MCF 10A (cell line): Measurements from ENCODE around the gene VSIG10L2. TPM values are rescaled to one million over a fixed set of nuclear protein-coding genes. Genes with fewer than 3 reads are reported as not detected.
A peak's percentile ranks its signal among the peaks of the same experiment; 100 is the strongest.

Source experiments
- BruUV-seq: library from RNA; stranded (reverse); fragments of 400-500 nt; replicated peaks from 2 replicates; lab custom pipeline; 2021; lab: Mats Ljungman, UMichigan
- CTCF ChIA-PET: fragments of 300-600 bp; sonication (Branson Sonifier 250); formaldehyde crosslinking; extraction: SDS; loops from one replicate; lab custom pipeline; 2021; ENCODE audit warnings: antibody characterized with exemption, inconsistent platforms; lab: Yijun Ruan, JAX
- POLR2A ChIA-PET: fragments of 300-600, 350-650 bp; sonication (Branson Sonifier 250); formaldehyde crosslinking; extraction: SDS; loops from one replicate; lab custom pipeline; 2020; ENCODE audit warnings: antibody characterized with exemption, inconsistent platforms; lab: Yijun Ruan, JAX
- DNase-seq: peaks from one replicate; pipeline ENCODE4 v3.0.0-alpha.2; 2018; ENCODE audit not compliant: unreplicated experiment
- H3K27ac Mint-ChIP-seq: one replicate; pipeline ENCODE4 v1.8.0; 2022; ENCODE audit warnings: mild to moderate bottlenecking, low read depth, mixed read lengths; ENCODE audit not compliant: unreplicated experiment
- H3K27me3 Mint-ChIP-seq: one replicate; pipeline ENCODE4 v1.8.0; 2022; ENCODE audit warnings: mixed read lengths; ENCODE audit not compliant: insufficient read depth, unreplicated experiment
- H3K36me3 Mint-ChIP-seq: one replicate; pipeline ENCODE4 v1.8.0; 2022; ENCODE audit warnings: mild to moderate bottlenecking, moderate library complexity, mixed read lengths; ENCODE audit not compliant: insufficient read depth, unreplicated experiment
- H3K4me1 Mint-ChIP-seq: one replicate; pipeline ENCODE4 v1.8.0; 2022; ENCODE audit warnings: mixed read lengths; ENCODE audit not compliant: insufficient read depth, unreplicated experiment
- H3K4me3 Mint-ChIP-seq: one replicate; pipeline ENCODE4 v1.8.0; 2022; ENCODE audit warnings: mild to moderate bottlenecking, moderate library complexity, mixed read lengths; ENCODE audit not compliant: unreplicated experiment
- H3K9me3 Mint-ChIP-seq: one replicate; pipeline ENCODE4 v1.8.0; 2022; ENCODE audit warnings: mixed read lengths; ENCODE audit not compliant: unreplicated experiment
- intact Hi-C: fragments of 100-400 bp; cut with micrococcal nuclease; formaldehyde crosslinking; loops from 2 replicates; pipeline ENCODE4 v1.14.1; 2022
- total RNA-seq: library from RNA; stranded (reverse); gene quantifications from 2 replicates; pipeline ENCODE4 v1.2.3, GENCODE V29; 2022
- TF ChIP-seq, protein P1 (sequence below): fragments of 200-600 bp; IDR thresholded peaks from one replicate; pipeline ENCODE4 v1.8.0; 2022; ENCODE audit warnings: antibody characterized with exemption, mild to moderate bottlenecking; ENCODE audit not compliant: unreplicated experiment

The VSIG10L2 gene
- total RNA-seq, 1 experiment from 2014 or later, result not detected

DNA sequence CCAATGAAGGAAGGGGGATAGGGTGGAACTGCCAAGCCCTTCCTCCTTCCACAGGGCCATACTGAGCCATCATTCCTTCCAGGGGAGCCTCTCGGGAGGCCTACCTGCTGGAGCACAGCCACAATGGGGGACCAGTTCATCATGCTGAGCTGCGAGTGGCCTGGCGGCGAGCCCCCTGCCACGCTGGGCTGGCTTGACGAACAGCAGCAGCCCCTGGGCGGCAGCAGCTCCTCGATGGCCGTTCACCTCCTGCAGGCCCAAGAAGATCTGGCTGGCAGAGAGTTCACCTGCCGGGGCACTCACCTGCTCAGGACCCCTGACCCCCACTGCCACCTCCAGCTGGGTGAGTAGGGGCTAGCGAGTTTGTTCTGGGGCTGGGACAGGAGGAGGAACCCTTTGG, 5.9 kb downstream of the VSIG10L2 start:
- no peak for DNase-seq
- Mint-ChIP-seq H3K27ac (no peak overlapping the region), H3K9me3 (no peaks in the 10 kb centered on the region), H3K4me3 (no peak overlapping the region), H3K4me1 (peaks cover 12% of the 10 kb centered on the region), H3K27me3 (no peaks in the 10 kb centered on the region), H3K36me3 (no peaks in the 10 kb centered on the region)
- intact Hi-C loops, result no loop called here
- ChIA-PET POLR2A (no interaction called here), CTCF (interaction anchor here (0.6 to 3.1 kb wide), 6 partner anchors 9 to 242 kb away, joined by 4 to 13 read pairs (median 5); no protein-coding TSS in a partner anchor)
- BruUV-seq, result no TSS peak
- TF ChIP-seq, protein P1, sequence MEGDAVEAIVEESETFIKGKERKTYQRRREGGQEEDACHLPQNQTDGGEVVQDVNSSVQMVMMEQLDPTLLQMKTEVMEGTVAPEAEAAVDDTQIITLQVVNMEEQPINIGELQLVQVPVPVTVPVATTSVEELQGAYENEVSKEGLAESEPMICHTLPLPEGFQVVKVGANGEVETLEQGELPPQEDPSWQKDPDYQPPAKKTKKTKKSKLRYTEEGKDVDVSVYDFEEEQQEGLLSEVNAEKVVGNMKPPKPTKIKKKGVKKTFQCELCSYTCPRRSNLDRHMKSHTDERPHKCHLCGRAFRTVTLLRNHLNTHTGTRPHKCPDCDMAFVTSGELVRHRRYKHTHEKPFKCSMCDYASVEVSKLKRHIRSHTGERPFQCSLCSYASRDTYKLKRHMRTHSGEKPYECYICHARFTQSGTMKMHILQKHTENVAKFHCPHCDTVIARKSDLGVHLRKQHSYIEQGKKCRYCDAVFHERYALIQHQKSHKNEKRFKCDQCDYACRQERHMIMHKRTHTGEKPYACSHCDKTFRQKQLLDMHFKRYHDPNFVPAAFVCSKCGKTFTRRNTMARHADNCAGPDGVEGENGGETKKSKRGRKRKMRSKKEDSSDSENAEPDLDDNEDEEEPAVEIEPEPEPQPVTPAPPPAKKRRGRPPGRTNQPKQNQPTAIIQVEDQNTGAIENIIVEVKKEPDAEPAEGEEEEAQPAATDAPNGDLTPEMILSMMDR, result no peak

DNA sequence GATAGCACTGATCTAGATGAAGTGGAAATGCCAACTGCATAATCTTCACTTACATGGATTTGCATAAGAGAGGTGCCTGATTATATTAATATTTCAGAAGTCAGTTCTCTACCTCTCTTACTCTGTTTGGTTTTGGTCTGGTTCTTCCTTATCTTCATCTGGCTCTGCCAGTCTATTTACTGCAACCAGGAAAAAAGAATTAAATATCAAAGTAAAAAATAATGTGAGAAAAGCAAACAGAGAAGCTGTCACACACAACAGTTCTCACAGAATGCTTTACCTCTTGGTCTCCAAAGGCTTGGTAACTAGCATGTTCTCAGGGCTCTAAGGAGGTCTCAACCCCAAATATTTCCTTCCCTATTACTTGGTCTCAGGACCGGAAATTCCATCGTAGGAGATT, 6.7 kb downstream of the VSIG10L2 start:
- Mint-ChIP-seq H3K36me3 (no peaks in the 10 kb centered on the region), H3K27ac (no peak overlapping the region), H3K4me1 (peaks cover 12% of the 10 kb centered on the region), H3K27me3 (no peaks in the 10 kb centered on the region), H3K9me3 (no peaks in the 10 kb centered on the region), H3K4me3 (no peak overlapping the region)
- ChIA-PET CTCF (interaction anchor here (0.6 to 3.1 kb wide), 6 partner anchors 11 to 241 kb away, joined by 3 to 13 read pairs (median 4); no protein-coding TSS in a partner anchor), POLR2A (interaction anchor here (1.3 kb wide), 2 partner anchors 18 to 24 kb away, joined by 3 to 6 read pairs; no protein-coding TSS in a partner anchor)
- BruUV-seq, result no TSS peak
- intact Hi-C loops, result no loop called here
- TF ChIP-seq, protein P1, result no peak
- DNase-seq, result no peak

DNA sequence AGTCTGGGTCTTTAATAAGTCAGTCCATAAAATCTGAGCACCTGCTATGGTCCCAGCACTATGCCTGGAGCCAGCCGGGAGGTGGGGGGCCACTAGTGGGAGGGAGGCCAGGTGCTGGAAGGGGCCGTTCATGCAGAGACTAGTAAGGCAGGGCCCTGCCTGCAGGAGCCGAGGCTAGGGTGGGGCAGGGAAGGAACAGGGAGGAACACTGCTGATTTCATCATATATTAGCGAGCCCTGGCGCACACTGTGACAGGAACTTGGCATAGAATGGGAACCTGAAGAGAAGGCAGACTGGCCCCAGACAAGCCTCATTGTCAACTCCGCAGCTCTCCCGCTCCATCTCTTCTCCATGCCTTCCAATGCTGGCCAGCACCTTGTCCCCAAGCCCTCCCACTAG, 7.1 kb downstream of the VSIG10L2 start:
- no peak overlapping the region for H3K27ac Mint-ChIP-seq
- BruUV-seq, result no TSS peak
- intact Hi-C loops, result no loop called here
- CTCF ChIA-PET, result interaction anchor here (0.6 to 2.4 kb wide), 4 partner anchors 11 to 108 kb away, joined by 3 to 12 read pairs (median 5); no protein-coding TSS in a partner anchor
- no peak overlapping the region for H3K4me3 Mint-ChIP-seq
- no peaks in the 10 kb centered on the region for H3K27me3 Mint-ChIP-seq
- no peaks in the 10 kb centered on the region for H3K9me3 Mint-ChIP-seq
- no peaks in the 10 kb centered on the region for H3K36me3 Mint-ChIP-seq
- POLR2A ChIA-PET, result interaction anchor here (1.3 kb wide), 2 partner anchors 18 to 23 kb away, joined by 3 to 6 read pairs; no protein-coding TSS in a partner anchor
- H3K4me1 Mint-ChIP-seq, result peaks cover 12% of the 10 kb centered on the region
- TF ChIP-seq, protein P1, result no peak
- peak; percentile 48 for DNase-seq

DNA sequence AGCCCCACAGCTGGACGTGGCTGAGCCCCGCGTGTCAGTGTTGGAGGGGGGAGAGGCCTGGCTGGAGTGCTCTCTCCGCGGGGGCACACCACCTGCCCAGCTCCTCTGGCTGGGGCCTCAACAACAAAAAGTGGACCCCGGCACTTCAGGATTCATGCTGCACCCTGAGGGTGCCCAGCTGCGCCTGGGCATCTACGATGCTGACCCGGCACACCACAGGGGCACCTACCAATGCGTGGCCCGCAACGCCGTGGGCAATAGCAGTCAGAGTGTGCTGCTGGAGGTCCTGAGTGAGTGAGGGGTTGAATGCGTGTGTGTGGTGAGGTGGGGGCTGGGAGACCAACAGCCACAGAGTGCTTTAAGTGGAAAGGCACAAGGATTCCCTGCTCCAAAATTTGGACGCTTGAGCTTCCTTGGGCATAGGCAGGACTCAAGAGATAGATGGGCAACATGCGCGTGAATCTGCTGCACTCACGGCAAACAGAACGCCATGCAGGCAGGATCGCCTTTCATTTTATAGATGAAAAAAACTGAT, 7.6 kb downstream of the VSIG10L2 start:
- Mint-ChIP-seq H3K4me3 (no peak overlapping the region), H3K9me3 (no peaks in the 10 kb centered on the region), H3K27ac (no peak overlapping the region), H3K4me1 (peaks cover 12% of the 10 kb centered on the region), H3K36me3 (no peaks in the 10 kb centered on the region), H3K27me3 (no peaks in the 10 kb centered on the region)
- ChIA-PET CTCF (interaction anchor here (0.7 to 2.4 kb wide), 5 partner anchors 12 to 240 kb away, joined by 3 to 12 read pairs (median 4); no protein-coding TSS in a partner anchor), POLR2A (interaction anchor here (1.1 to 1.3 kb wide), 3 partner anchors 10 to 23 kb away, joined by 3 to 6 read pairs (median 3); no protein-coding TSS in a partner anchor)
- intact Hi-C loops, result no loop called here
- no peak for DNase-seq
- TF ChIP-seq, protein P1, result no peak
- BruUV-seq, result no TSS peak
